Prostate gland (tissue), 2 donors: ENCODE data around the gene PLCG1. TPM values are rescaled to one million over a fixed set of nuclear protein-coding genes. Genes with fewer than 3 reads are reported as not detected.

Experiments
- DNase-seq: peaks from one replicate; pipeline ENCODE4 v3.0.0-alpha.2; 2019; ENCODE audit warnings: low spot score
- H3K27ac ChIP-seq, 2 donors: fragments of 200-600 bp; sonication (generic); 2 replicates each; pipeline ENCODE4 v1.5.1; 2017 to 2019
- H3K27me3 ChIP-seq: fragments of 200-600 bp; sonication (generic); replicated peaks from 2 replicates; pipeline ENCODE4 v1.5.1; 2019; ENCODE audit not compliant: insufficient read depth
- H3K36me3 ChIP-seq, 2 donors: fragments of 200-600 bp; sonication (generic); 1 replicate in 1 of 2; 2 replicates in 1 of 2; pipeline versions ENCODE4 v1.5.1 to v1.8.1; 2017 to 2019
- H3K4me1 ChIP-seq: fragments of 200-600 bp; sonication (generic); replicated peaks from 2 replicates; pipeline ENCODE4 v1.5.1; 2019
- H3K4me3 ChIP-seq, 2 donors: fragments of 200-600 bp; sonication (generic); 2 replicates each; pipeline ENCODE4 v1.5.1; 2017 to 2019
- H3K9me3 ChIP-seq: fragments of 200-600 bp; sonication (generic); 2 replicates; pipeline ENCODE4 v1.5.1; 2017
- POLR2A ChIP-seq: fragments of 450-650 bp; IDR thresholded peaks from one replicate; pipeline ENCODE4 v1.6.1; 2016; ENCODE audit warnings: antibody characterized with exemption, mild to moderate bottlenecking
- POLR2AphosphoS5 ChIP-seq: sonication (generic); formaldehyde crosslinking; IDR thresholded peaks from one replicate; pipeline ENCODE4 v1.6.1; 2017; ENCODE audit warnings: antibody characterized with exemption
- WGBS: methylation state at CpG from one replicate; pipeline ENCODE4 v1.1.5; 2018; 5-methylcytosine and 5-hydroxymethylcytosine counted together
- intact Hi-C: fragments of 100-400 bp; cut with DNase I; formaldehyde crosslinking; loops from one replicate; pipeline ENCODE4 v1.14.2; 2022
- total RNA-seq, 2 donors: library from RNA; depleted of rRNA; stranded (reverse); fragments of >200 nt; gene quantifications; one replicate each; pipeline ENCODE4 v1.1.0, GENCODE V29; 2016
- TF ChIP-seq, protein P1 (sequence below), 4 experiments: fragments of 200-600 bp in 2 of 4; fragments of 450-650 bp in 2 of 4; sonication (generic) in 2 of 4; IDR thresholded peaks; 1 replicate in 3 of 4; 2 replicates in 1 of 4; pipeline ENCODE4 v1.5.1; 2016 to 2019; ENCODE audit warnings: antibody characterized with exemption in 4 of 4, mild to moderate bottlenecking in 2 of 4, moderate library complexity in 2 of 4

The PLCG1 gene
- total RNA-seq, 2 donors from 2014 or later = 67.9 to 129 TPM

GRCh38 chr20:41173161-41173721 lies 35.9 kb downstream of the PLCG1 start:
- Histone ChIP-seq H3K4me3 (no peak overlapping the region), H3K27me3 (no peaks in the 10 kb centered on the region), H3K27ac (peak overlapping the region; percentile 57 to 62), H3K36me3 (peaks cover 23 to 28% of the 10 kb centered on the region in 2 donors), H3K9me3 (no peaks in the 10 kb centered on the region), H3K4me1 (no peaks in the 10 kb centered on the region)
- DNase-seq = peak; percentile 76
- intact Hi-C loops = loop anchor here (1.0 to 10.0 kb wide), 3 partner anchors 60 to 242 kb away; no protein-coding TSS in a partner anchor
- 18% methylated on average over 9 of the region's 9 CpGs for WGBS
- no peak for TF ChIP-seq POLR2A
- TF ChIP-seq POLR2AphosphoS5 = peak; percentile 52
- TF ChIP-seq, protein P1, sequence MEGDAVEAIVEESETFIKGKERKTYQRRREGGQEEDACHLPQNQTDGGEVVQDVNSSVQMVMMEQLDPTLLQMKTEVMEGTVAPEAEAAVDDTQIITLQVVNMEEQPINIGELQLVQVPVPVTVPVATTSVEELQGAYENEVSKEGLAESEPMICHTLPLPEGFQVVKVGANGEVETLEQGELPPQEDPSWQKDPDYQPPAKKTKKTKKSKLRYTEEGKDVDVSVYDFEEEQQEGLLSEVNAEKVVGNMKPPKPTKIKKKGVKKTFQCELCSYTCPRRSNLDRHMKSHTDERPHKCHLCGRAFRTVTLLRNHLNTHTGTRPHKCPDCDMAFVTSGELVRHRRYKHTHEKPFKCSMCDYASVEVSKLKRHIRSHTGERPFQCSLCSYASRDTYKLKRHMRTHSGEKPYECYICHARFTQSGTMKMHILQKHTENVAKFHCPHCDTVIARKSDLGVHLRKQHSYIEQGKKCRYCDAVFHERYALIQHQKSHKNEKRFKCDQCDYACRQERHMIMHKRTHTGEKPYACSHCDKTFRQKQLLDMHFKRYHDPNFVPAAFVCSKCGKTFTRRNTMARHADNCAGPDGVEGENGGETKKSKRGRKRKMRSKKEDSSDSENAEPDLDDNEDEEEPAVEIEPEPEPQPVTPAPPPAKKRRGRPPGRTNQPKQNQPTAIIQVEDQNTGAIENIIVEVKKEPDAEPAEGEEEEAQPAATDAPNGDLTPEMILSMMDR (IDR thresholded peaks at IDR 0.05) = peak; percentile 83 to 95 (median 94)

- Histone ChIP-seq H3K9me3 (no peaks in the 10 kb centered on the region), H3K27me3 (no peaks in the 10 kb centered on the region), H3K36me3 (peaks cover 20 to 22% of the 10 kb centered on the region in 2 donors), H3K4me3 (no peak overlapping the region), H3K27ac (peak overlapping the region in 1 of 2 donors; percentile 55), H3K4me1 (no peaks in the 10 kb centered on the region)
- TF ChIP-seq, protein P1 (IDR thresholded peaks at IDR 0.05) = no peak
- TF ChIP-seq POLR2AphosphoS5 (no peak), POLR2A (no peak)
- peak; percentile 2 for DNase-seq
- 80% methylated on average over 13 of the region's 13 CpGs for WGBS
- intact Hi-C loops = loop anchor here (1.0 to 10.0 kb wide), 3 partner anchors 59 to 241 kb away; no protein-coding TSS in a partner anchor
Observed at GRCh38 chr20:41173791-41174341, 36.5 kb downstream of the PLCG1 start.

DNA sequence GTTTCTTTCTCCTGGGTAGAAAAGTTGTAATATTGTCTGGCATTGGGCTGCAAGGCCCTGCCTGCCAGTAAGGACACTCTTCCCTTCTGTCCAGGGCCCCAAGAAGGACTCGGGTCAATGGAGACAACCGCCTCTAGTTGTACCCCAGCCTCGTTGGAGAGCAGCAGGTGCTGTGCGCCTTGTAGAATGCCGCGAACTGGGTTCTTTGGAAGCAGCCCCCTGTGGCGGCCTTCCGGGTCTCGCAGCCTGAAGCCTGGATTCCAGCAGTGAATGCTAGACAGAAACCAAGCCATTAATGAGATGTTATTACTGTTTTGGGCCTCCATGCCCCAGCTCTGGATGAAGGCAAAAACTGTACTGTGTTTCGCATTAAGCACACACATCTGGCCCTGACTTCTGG lies 37.0 kb downstream of the PLCG1 start:
- 91% methylated on average over 10 of the region's 10 CpGs for WGBS
- DNase-seq = no peak
- Histone ChIP-seq H3K9me3 (no peaks in the 10 kb centered on the region), H3K4me1 (no peaks in the 10 kb centered on the region), H3K36me3 (peaks cover 16 to 17% of the 10 kb centered on the region in 2 donors), H3K27me3 (no peaks in the 10 kb centered on the region), H3K27ac (peak overlapping the region; percentile 34 to 55), H3K4me3 (no peak overlapping the region)
- TF ChIP-seq, protein P1 (IDR thresholded peaks at IDR 0.05) = no peak
- TF ChIP-seq POLR2AphosphoS5 (no peak), POLR2A (no peak)
- intact Hi-C loops = loop anchor here (10.0 kb wide), 1 partner anchor 240 kb away; no protein-coding TSS in a partner anchor

- no peaks in the 10 kb centered on the region for H3K9me3 ChIP-seq
- peaks cover 12 to 17% of the 10 kb centered on the region in 2 donors for H3K36me3 ChIP-seq
- no peaks in the 10 kb centered on the region for H3K27me3 ChIP-seq
- peak overlapping the region; percentile 34 to 55 for H3K27ac ChIP-seq
- TF ChIP-seq POLR2A (no peak), POLR2AphosphoS5 (no peak)
- TF ChIP-seq, protein P1 (IDR thresholded peaks at IDR 0.05) = no peak
- 48% methylated on average over 2 of the region's 2 CpGs for WGBS
- peak; percentile 3 for DNase-seq
- H3K4me3 ChIP-seq = no peak overlapping the region
- intact Hi-C loops = loop anchor here (5.0 to 10.0 kb wide), 2 partner anchors 73 to 240 kb away; no protein-coding TSS in a partner anchor
- H3K4me1 ChIP-seq = no peaks in the 10 kb centered on the region
Observed at GRCh38 chr20:41174782-41175181, 37.4 kb downstream of the PLCG1 start.
